ENCODE results near the gene ATAT1.

ATAT1 gene

GRCh38 chr6:30679765-30680535 lies 53.3 kb downstream of the ATAT1 start:
- DNase-seq (ENCODE audit: low read depth): no peak
- TF ChIP-seq CTCF (IDR thresholded peaks at IDR 0.05; ENCODE audit: control insufficient read depth, extremely low read depth, insufficient read depth): no peak
- H3K4me3 ChIP-seq (ENCODE audit: low read depth, low read length): no peak overlapping the region

GRCh38 chr6:30681766-30682142 lies 55.1 kb downstream of the ATAT1 start:
- no peak overlapping the region for H3K4me3 ChIP-seq (ENCODE audit: low read depth, low read length)
- TF ChIP-seq CTCF (IDR thresholded peaks at IDR 0.05; ENCODE audit: control insufficient read depth, extremely low read depth, insufficient read depth): no peak
- no peak for DNase-seq (ENCODE audit: low read depth)

- H3K4me3 ChIP-seq (ENCODE audit: low read depth, low read length): no peak overlapping the region
- DNase-seq (ENCODE audit: low read depth): no peak
- TF ChIP-seq CTCF (IDR thresholded peaks at IDR 0.05; ENCODE audit: control insufficient read depth, extremely low read depth, insufficient read depth): no peak
Measured at GRCh38 chr6:30682143-30683117, 55.8 kb downstream of the ATAT1 start.

- no peak for TF ChIP-seq CTCF (IDR thresholded peaks at IDR 0.05; ENCODE audit: control insufficient read depth, extremely low read depth, insufficient read depth)
- DNase-seq (ENCODE audit: low read depth): no peak
- H3K4me3 ChIP-seq (ENCODE audit: low read depth, low read length): no peak overlapping the region
Measured at GRCh38 chr6:30683183-30683979, 56.7 kb downstream of the ATAT1 start.

GRCh38 chr6:30683980-30684338 lies 57.3 kb downstream of the ATAT1 start:
- H3K4me3 ChIP-seq (ENCODE audit: low read depth, low read length): no peak overlapping the region
- no peak for DNase-seq (ENCODE audit: low read depth)
- TF ChIP-seq CTCF (IDR thresholded peaks at IDR 0.05; ENCODE audit: control insufficient read depth, extremely low read depth, insufficient read depth): no peak

- TF ChIP-seq CTCF (IDR thresholded peaks at IDR 0.05; ENCODE audit: control insufficient read depth, extremely low read depth, insufficient read depth): no peak
- no peak for DNase-seq (ENCODE audit: low read depth)
- H3K4me3 ChIP-seq (ENCODE audit: low read depth, low read length): no peak overlapping the region
Measured at GRCh38 chr6:30684386-30685156, 57.9 kb downstream of the ATAT1 start.

Data from LNCaP clone FGC (cell line).